ENCODE data around the gene RHNO1. TPM values are rescaled to one million over a fixed set of nuclear protein-coding genes. Genes with fewer than 3 reads are reported as not detected.

The RHNO1 gene
- polyA plus RNA-seq, 1 experiment = 42.0 TPM

DNA sequence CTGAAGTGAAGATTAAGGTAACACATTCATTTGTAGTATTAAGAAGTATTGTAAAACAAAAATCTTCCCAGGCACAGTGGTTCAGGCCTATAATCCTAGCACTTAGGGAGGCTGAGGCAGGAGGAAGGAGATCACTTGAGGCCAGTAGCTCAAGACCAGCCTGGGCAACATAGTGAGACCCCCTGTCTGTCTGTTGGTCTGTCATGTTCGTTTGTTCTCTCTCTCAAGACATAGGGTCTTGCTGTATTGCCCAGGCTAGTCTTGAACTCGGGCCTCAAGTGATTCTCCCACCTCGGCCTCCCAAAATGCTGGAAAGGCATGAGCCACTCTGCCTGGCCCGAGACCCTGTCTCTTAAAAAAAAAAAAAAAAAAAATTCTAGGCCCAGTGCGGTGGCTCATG lies 20.4 kb downstream of the RHNO1 start:
- no peaks in the 10 kb centered on the region for H3K27me3 ChIP-seq (ENCODE audit: control insufficient read depth, insufficient read depth, low read length)
- POLR2A ChIA-PET = no interaction called here
- TF ChIP-seq, protein P1, sequence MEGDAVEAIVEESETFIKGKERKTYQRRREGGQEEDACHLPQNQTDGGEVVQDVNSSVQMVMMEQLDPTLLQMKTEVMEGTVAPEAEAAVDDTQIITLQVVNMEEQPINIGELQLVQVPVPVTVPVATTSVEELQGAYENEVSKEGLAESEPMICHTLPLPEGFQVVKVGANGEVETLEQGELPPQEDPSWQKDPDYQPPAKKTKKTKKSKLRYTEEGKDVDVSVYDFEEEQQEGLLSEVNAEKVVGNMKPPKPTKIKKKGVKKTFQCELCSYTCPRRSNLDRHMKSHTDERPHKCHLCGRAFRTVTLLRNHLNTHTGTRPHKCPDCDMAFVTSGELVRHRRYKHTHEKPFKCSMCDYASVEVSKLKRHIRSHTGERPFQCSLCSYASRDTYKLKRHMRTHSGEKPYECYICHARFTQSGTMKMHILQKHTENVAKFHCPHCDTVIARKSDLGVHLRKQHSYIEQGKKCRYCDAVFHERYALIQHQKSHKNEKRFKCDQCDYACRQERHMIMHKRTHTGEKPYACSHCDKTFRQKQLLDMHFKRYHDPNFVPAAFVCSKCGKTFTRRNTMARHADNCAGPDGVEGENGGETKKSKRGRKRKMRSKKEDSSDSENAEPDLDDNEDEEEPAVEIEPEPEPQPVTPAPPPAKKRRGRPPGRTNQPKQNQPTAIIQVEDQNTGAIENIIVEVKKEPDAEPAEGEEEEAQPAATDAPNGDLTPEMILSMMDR (IDR thresholded peaks at IDR 0.05; ENCODE audit: low read depth, low read length) = no peak
- DNase-seq (ENCODE audit: low read depth, low spot score) = no peak
- no peaks in the 10 kb centered on the region for H3K9me3 ChIP-seq (ENCODE audit: control insufficient read depth, insufficient read depth, low read length)
- H3K27ac ChIP-seq (ENCODE audit: low read depth, low read length) = no peak overlapping the region
- CTCF ChIA-PET = interaction anchor here (2.3 kb wide), 1 partner anchor 137 kb away, joined by 5 read pairs; no protein-coding TSS in a partner anchor
- no peak overlapping the region for H3K4me3 ChIP-seq (ENCODE audit: low read depth, low read length)

- Histone ChIP-seq H3K27me3 (ENCODE audit: control insufficient read depth, insufficient read depth, low read length) (no peaks in the 10 kb centered on the region), H3K27ac (ENCODE audit: low read depth, low read length) (no peak overlapping the region), H3K4me3 (ENCODE audit: low read depth, low read length) (no peak overlapping the region), H3K9me3 (ENCODE audit: control insufficient read depth, insufficient read depth, low read length) (no peaks in the 10 kb centered on the region)
- POLR2A ChIA-PET = no interaction called here
- CTCF ChIA-PET = interaction anchor here (0.7 kb wide), 1 partner anchor 53 kb away, joined by 8 read pairs; no protein-coding TSS in a partner anchor
- no peak for DNase-seq (ENCODE audit: low read depth, low spot score)
- TF ChIP-seq, protein P1 (IDR thresholded peaks at IDR 0.05; ENCODE audit: low read depth, low read length) = no peak
Measured at GRCh38 chr12:2900642-2901041, 23.6 kb downstream of the RHNO1 start.

GRCh38 chr12:2902272-2902880 lies 25.4 kb downstream of the RHNO1 start:
- Histone ChIP-seq H3K9me3 (ENCODE audit: control insufficient read depth, insufficient read depth, low read length) (no peaks in the 10 kb centered on the region), H3K4me3 (ENCODE audit: low read depth, low read length) (no peak overlapping the region), H3K27ac (ENCODE audit: low read depth, low read length) (no peak overlapping the region), H3K27me3 (ENCODE audit: control insufficient read depth, insufficient read depth, low read length) (no peaks in the 10 kb centered on the region)
- POLR2A ChIA-PET = no interaction called here
- CTCF ChIA-PET = no interaction called here
- TF ChIP-seq, protein P1 (IDR thresholded peaks at IDR 0.05; ENCODE audit: low read depth, low read length) = no peak
- DNase-seq (ENCODE audit: low read depth, low spot score) = no peak

DNA sequence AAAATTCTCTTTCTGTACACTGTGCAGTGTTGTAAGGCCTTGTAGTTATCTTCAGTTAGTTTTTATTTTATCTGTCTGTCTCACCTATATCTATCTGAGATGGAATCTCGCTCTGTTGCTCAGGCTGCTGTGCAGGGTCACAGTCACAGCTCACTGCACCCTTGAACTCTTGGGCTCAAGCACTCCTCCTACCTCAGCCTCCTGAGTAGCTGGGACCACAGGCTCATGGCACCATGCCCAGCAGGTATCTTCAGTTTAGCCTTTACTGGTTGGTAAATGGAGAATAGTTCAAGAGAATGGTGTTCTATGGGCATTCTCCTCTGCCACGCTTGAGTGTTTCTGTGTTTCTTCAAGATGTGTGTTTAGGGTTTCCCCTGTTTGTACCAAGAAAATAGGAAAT lies 27.2 kb downstream of the RHNO1 start:
- no peak for DNase-seq (ENCODE audit: low read depth, low spot score)
- no peak overlapping the region for H3K4me3 ChIP-seq (ENCODE audit: low read depth, low read length)
- H3K27ac ChIP-seq (ENCODE audit: low read depth, low read length) = no peak overlapping the region
- POLR2A ChIA-PET = no interaction called here
- CTCF ChIA-PET = no interaction called here
- H3K27me3 ChIP-seq (ENCODE audit: control insufficient read depth, insufficient read depth, low read length) = no peaks in the 10 kb centered on the region
- no peaks in the 10 kb centered on the region for H3K9me3 ChIP-seq (ENCODE audit: control insufficient read depth, insufficient read depth, low read length)
- TF ChIP-seq, protein P1 (IDR thresholded peaks at IDR 0.05; ENCODE audit: low read depth, low read length) = no peak

- POLR2A ChIA-PET = no interaction called here
- no peak for DNase-seq (ENCODE audit: low read depth, low spot score)
- H3K27me3 ChIP-seq (ENCODE audit: control insufficient read depth, insufficient read depth, low read length) = no peaks in the 10 kb centered on the region
- peak overlapping the region; percentile 21 for H3K27ac ChIP-seq (ENCODE audit: low read depth, low read length)
- CTCF ChIA-PET = interaction anchor here (1.3 kb wide), 1 partner anchor 122 kb away, joined by 4 read pairs; no protein-coding TSS in a partner anchor
- no peak overlapping the region for H3K4me3 ChIP-seq (ENCODE audit: low read depth, low read length)
- TF ChIP-seq, protein P1 (IDR thresholded peaks at IDR 0.05; ENCODE audit: low read depth, low read length) = no peak
- no peaks in the 10 kb centered on the region for H3K9me3 ChIP-seq (ENCODE audit: control insufficient read depth, insufficient read depth, low read length)
Measured at GRCh38 chr12:2912216-2912575, 35.2 kb downstream of the RHNO1 start.
